GM11168 (cell line): Measurements from ENCODE around the gene EMD.

Experiments
- in situ Hi-C: fragments of 300-500 bp; cut with MboI; formaldehyde crosslinking; loops from one replicate; pipeline ENCODE4 v1.12.0; 2022; ENCODE audit warnings: low sequenced_read_pairs; ENCODE audit not compliant: unreplicated experiment

EMD gene

GRCh38 chrX:154354516-154354915 lies 24.6 kb upstream of the EMD start:
- in situ Hi-C loops, result no loop called here

- in situ Hi-C loops, result no loop called here
Observed at GRCh38 chrX:154355094-154355775, 23.9 kb upstream of the EMD start.

GRCh38 chrX:154355776-154356140 lies 23.3 kb upstream of the EMD start:
- in situ Hi-C loops, result no loop called here

GRCh38 chrX:154356596-154356995 lies 22.5 kb upstream of the EMD start:
- in situ Hi-C loops, result no loop called here

GRCh38 chrX:154357205-154357604 lies 21.9 kb upstream of the EMD start:
- in situ Hi-C loops, result no loop called here

GRCh38 chrX:154358011-154358410 lies 21.1 kb upstream of the EMD start:
- in situ Hi-C loops, result no loop called here

- in situ Hi-C loops, result no loop called here
Observed at GRCh38 chrX:154358829-154359228, 20.3 kb upstream of the EMD start.

- in situ Hi-C loops, result no loop called here
Observed at GRCh38 chrX:154359362-154360154, 19.5 kb upstream of the EMD start.

- in situ Hi-C loops, result no loop called here
Observed at GRCh38 chrX:154360155-154360713, 18.9 kb upstream of the EMD start.

- in situ Hi-C loops, result no loop called here
Observed at GRCh38 chrX:154362085-154362742, 16.9 kb upstream of the EMD start.

- in situ Hi-C loops, result no loop called here
Observed at GRCh38 chrX:154363706-154364439, 15.2 kb upstream of the EMD start.

- in situ Hi-C loops, result no loop called here
Observed at GRCh38 chrX:154365052-154365600, 14.0 kb upstream of the EMD start.

- in situ Hi-C loops, result no loop called here
Observed at GRCh38 chrX:154365997-154366665, 13.0 kb upstream of the EMD start.

- in situ Hi-C loops, result no loop called here
Observed at GRCh38 chrX:154366666-154367055, 12.4 kb upstream of the EMD start.

GRCh38 chrX:154367474-154368308 lies 11.4 kb upstream of the EMD start:
- in situ Hi-C loops, result no loop called here

GRCh38 chrX:154368630-154369448 lies 10.3 kb upstream of the EMD start:
- in situ Hi-C loops, result no loop called here

GRCh38 chrX:154369449-154370299 lies 9.4 kb upstream of the EMD start:
- in situ Hi-C loops, result no loop called here
